ENCODE data around the gene SLIT1.

- no peak for TF ChIP-seq CTCF (conservative IDR thresholded peaks at IDR 0.05)
- no peak for TF ChIP-seq ZFX (IDR thresholded peaks at IDR 0.05)
These were observed 16.7 kb downstream of the SLIT1 start for GRCh38 chr10:97169063-97169462.

Measured in C4-2B (cell line).